NCI-H2107 treated with DMSO at 0.1 percent for 48 hours (cell line): ENCODE measurements around the gene MELTF.
A peak's percentile ranks its signal among the peaks of the same experiment; 100 is the strongest.

ENCODE experiments used
- DNase-seq: peaks from one replicate; lab custom pipeline; 2025; ENCODE audit not compliant: unreplicated experiment; lab: John Stamatoyannopoulos, UW

The MELTF gene

GRCh38 chr3:197010556-197011351 is 18.9 kb downstream of the MELTF start:
- no peak for DNase-seq

- DNase-seq = no peak
These were observed 20.0 kb downstream of the MELTF start for GRCh38 chr3:197009532-197010019.

GRCh38 chr3:197008436-197009209 is 21.0 kb downstream of the MELTF start:
- no peak for DNase-seq

- DNase-seq = no peak
These were observed 21.7 kb downstream of the MELTF start for GRCh38 chr3:197007953-197008352.

GRCh38 chr3:197007296-197007940 is 22.2 kb downstream of the MELTF start:
- DNase-seq = no peak

- DNase-seq = no peak
These were observed 22.8 kb downstream of the MELTF start for GRCh38 chr3:197006860-197007259.

- DNase-seq = no peak
These were observed 23.2 kb downstream of the MELTF start for GRCh38 chr3:197006446-197006845.

- peak; percentile 47 for DNase-seq
These were observed 25.9 kb downstream of the MELTF start for GRCh38 chr3:197003461-197004385.

- peak; percentile 66 for DNase-seq
These were observed 26.7 kb downstream of the MELTF start for GRCh38 chr3:197002701-197003454.

GRCh38 chr3:197001972-197002700 is 27.5 kb downstream of the MELTF start:
- DNase-seq = no peak

GRCh38 chr3:197001106-197001971 is 28.3 kb downstream of the MELTF start:
- no peak for DNase-seq

GRCh38 chr3:197000211-197000610 is 29.4 kb downstream of the MELTF start:
- no peak for DNase-seq

- DNase-seq = no peak
These were observed 30.5 kb downstream of the MELTF start for GRCh38 chr3:196998966-196999760.

- DNase-seq = no peak
These were observed 32.3 kb downstream of the MELTF start for GRCh38 chr3:196997311-196997710.

- DNase-seq = peak; percentile 98
These were observed 33.0 kb downstream of the MELTF start for GRCh38 chr3:196996454-196997265.

GRCh38 chr3:196995646-196996355 is 33.8 kb downstream of the MELTF start:
- DNase-seq = peak; percentile 95
